Lower leg skin (tissue), 3 donors: Measurements from ENCODE around the gene STAMBPL1.

Experiments
- CTCF ChIP-seq, 3 donors: fragments of 450-650 bp; IDR thresholded peaks; one replicate each; pipeline ENCODE4 v1.5.1; 2016; ENCODE audit warnings: antibody characterized with exemption in 3 of 3, mild to moderate bottlenecking in 3 of 3, moderate library complexity in 2 of 3
- POLR2A ChIP-seq, 2 donors: fragments of 450-650 bp; IDR thresholded peaks; one replicate each; pipeline ENCODE4 v1.6.1; 2016 to 2017; ENCODE audit warnings: antibody characterized with exemption in 2 of 2, mild to moderate bottlenecking in 1 of 2, moderate library complexity in 1 of 2

- no peak for TF ChIP-seq POLR2A (IDR thresholded peaks at IDR 0.05)
- no peak for TF ChIP-seq CTCF (IDR thresholded peaks at IDR 0.05)
Measured at GRCh38 chr10:88963318-88963717, 83.3 kb downstream of the STAMBPL1 start.
